ENCODE data around the gene PCCA. TPM values are rescaled to one million over a fixed set of nuclear protein-coding genes. Genes with fewer than 3 reads are reported as not detected.

PCCA gene
- total RNA-seq, 1 donor from 2014 or later: 3.6 TPM

DNA sequence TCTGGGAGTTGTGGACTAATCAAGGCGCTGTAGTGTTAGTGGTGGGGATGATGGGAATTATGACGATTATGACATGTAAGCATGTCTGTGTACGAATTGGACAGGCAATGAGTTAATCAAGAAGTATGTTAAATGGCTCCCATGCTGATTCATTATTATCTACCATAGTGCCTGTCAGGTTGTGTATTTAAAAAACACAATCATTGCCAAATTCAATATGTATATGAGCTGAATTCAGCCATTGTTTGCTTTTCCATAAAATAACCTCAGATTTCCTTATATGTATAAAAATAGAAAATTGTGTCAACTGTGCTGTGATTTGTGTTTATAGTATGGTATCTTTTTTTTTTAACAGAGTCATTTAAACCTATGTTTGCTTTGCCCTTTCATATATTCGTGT, 37.1 kb downstream of the PCCA start:
- peaks cover 0 to 8% of the 10 kb centered on the region in 2 donors for H3K36me3 ChIP-seq
- TF ChIP-seq, protein P1, sequence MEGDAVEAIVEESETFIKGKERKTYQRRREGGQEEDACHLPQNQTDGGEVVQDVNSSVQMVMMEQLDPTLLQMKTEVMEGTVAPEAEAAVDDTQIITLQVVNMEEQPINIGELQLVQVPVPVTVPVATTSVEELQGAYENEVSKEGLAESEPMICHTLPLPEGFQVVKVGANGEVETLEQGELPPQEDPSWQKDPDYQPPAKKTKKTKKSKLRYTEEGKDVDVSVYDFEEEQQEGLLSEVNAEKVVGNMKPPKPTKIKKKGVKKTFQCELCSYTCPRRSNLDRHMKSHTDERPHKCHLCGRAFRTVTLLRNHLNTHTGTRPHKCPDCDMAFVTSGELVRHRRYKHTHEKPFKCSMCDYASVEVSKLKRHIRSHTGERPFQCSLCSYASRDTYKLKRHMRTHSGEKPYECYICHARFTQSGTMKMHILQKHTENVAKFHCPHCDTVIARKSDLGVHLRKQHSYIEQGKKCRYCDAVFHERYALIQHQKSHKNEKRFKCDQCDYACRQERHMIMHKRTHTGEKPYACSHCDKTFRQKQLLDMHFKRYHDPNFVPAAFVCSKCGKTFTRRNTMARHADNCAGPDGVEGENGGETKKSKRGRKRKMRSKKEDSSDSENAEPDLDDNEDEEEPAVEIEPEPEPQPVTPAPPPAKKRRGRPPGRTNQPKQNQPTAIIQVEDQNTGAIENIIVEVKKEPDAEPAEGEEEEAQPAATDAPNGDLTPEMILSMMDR (IDR thresholded peaks at IDR 0.05): no peak
- H3K27ac ChIP-seq: no peak overlapping the region
- H3K27me3 ChIP-seq: no peaks in the 10 kb centered on the region
- peaks cover 0 to 10% of the 10 kb centered on the region in 2 donors for H3K9me3 ChIP-seq
- no peak for DNase-seq (ENCODE audit: low spot score in 2 of 2)
- H3K4me1 ChIP-seq: no peaks in the 10 kb centered on the region
- intact Hi-C loops (cut with DNase I): no loop called here
- no peak overlapping the region for H3K4me3 ChIP-seq

DNA sequence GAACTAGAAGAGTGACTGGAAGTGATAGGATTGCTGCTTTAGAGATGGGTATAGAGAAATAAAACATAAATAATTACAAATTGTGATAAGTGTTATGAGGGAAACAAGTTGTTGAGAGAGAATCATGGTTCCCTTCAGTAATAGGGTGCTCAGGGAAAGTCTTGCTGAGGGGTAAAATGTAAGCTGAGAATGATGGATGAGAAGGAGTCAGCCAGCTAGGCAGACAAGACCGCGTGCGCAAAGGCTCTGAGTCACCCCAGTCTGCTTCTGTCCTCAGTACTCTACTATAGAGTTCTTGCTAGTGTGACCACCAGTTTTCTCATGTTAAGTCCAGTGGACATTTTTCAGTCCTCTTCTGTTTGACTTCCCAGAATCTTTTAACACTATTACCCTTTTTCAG, 39.5 kb downstream of the PCCA start:
- H3K36me3 ChIP-seq: no peaks in the 10 kb centered on the region
- H3K27ac ChIP-seq: no peak overlapping the region
- H3K9me3 ChIP-seq: no peaks in the 10 kb centered on the region
- H3K4me3 ChIP-seq: no peak overlapping the region
- TF ChIP-seq, protein P1 (IDR thresholded peaks at IDR 0.05): no peak
- intact Hi-C loops (cut with DNase I): no loop called here
- no peaks in the 10 kb centered on the region for H3K4me1 ChIP-seq
- no peaks in the 10 kb centered on the region for H3K27me3 ChIP-seq
- DNase-seq (ENCODE audit: low spot score in 2 of 2): no peak

DNA sequence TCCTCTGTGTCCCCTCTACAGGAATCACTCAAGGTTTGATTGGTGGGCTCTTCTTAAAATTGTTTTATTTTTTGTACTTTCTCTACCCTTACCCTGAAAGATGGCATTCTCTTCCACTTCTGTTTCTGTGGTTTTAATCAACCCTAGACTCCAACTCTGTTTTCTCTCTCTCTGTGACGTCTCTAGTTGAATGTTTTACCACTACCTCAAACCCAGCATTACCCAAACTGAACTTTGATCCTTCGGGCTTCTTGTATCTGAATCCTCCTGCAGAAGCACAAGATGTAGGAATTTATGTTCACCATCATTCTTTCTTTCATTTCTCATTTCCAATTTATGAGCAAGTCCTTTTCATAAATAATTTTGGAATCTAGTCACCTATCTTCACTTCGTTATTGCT, 39.9 kb downstream of the PCCA start:
- H3K27ac ChIP-seq: no peak overlapping the region
- H3K9me3 ChIP-seq: no peaks in the 10 kb centered on the region
- H3K36me3 ChIP-seq: no peaks in the 10 kb centered on the region
- no peak overlapping the region for H3K4me3 ChIP-seq
- H3K27me3 ChIP-seq: no peaks in the 10 kb centered on the region
- TF ChIP-seq, protein P1 (IDR thresholded peaks at IDR 0.05): no peak
- H3K4me1 ChIP-seq: no peaks in the 10 kb centered on the region
- DNase-seq (ENCODE audit: low spot score in 2 of 2): no peak
- intact Hi-C loops (cut with DNase I): no loop called here

DNA sequence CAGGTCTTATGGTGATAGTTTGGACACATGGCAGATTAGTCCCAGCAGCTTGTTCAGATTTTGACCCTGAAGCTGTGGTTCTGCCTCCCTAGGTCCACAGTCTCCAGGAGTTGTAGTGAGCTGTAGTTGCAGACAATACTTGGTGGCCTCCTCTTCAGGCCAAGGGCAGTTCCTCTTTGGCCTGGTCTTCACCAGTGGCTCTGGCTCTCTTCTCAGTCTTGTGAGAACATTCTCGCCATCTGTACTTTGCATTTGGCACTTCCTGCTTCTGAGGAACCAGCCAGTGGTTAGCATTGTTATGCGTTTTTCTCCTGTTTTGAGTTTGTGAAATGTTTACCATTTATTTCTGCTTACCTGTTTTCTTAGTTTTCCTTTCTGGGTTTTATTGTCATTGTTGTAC, 40.7 kb downstream of the PCCA start:
- Histone ChIP-seq H3K27me3 (no peaks in the 10 kb centered on the region), H3K27ac (no peak overlapping the region), H3K36me3 (no peaks in the 10 kb centered on the region), H3K9me3 (no peaks in the 10 kb centered on the region), H3K4me3 (no peak overlapping the region), H3K4me1 (no peaks in the 10 kb centered on the region)
- TF ChIP-seq, protein P1 (IDR thresholded peaks at IDR 0.05): no peak
- intact Hi-C loops (cut with DNase I): no loop called here
- no peak for DNase-seq (ENCODE audit: low spot score in 2 of 2)

DNA sequence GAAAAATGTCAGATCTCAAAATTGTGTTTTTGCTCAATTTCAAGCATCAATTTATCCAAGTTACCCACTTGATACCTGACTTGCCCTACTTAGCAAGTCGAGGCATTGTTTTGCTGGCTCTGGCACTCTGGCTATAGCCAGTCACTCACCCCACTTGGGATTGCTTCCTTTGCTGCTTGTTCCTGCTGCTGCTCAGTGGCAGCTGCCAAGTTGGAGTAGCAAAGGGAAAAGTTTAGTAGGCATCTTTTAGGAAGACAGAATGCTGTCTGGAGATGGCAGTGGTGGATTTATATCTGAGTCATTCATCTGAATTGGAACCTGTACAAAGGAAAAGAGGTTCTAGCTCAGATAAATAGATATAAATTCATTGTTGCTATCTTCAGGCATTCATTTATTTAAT, 41.2 kb downstream of the PCCA start:
- no peak overlapping the region for H3K27ac ChIP-seq
- H3K4me3 ChIP-seq: no peak overlapping the region
- no peaks in the 10 kb centered on the region for H3K36me3 ChIP-seq
- no peaks in the 10 kb centered on the region for H3K4me1 ChIP-seq
- no peak for DNase-seq (ENCODE audit: low spot score in 2 of 2)
- intact Hi-C loops (cut with DNase I): no loop called here
- TF ChIP-seq, protein P1 (IDR thresholded peaks at IDR 0.05): no peak
- no peaks in the 10 kb centered on the region for H3K9me3 ChIP-seq
- H3K27me3 ChIP-seq: no peaks in the 10 kb centered on the region

DNA sequence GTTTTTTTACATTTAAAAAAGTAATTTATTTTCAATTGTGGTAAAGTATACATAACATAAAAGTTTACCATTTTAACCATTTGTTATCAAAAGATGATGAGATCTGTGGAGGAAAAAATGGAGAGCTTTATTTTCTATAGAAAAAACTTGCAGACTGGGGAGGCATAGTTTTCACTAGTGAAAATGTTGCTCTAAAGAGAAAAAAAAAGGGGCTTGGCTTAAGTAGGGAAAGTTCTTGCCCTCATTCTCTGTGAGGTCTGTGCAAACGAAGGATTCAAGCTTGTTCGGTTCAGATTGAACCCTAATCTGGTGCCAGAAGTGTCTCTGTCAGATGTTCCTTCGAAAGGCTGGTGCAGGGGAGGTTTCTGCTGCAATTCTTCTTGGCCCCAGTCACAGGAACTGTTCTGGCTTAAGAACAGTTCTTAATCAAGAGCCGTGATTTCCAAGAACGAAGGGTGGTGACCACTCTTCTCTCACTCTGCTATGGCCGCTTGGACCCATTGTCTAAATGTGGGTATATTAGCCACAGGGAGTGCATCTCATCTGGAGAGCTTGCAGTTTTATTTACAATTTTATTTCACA, 42.1 kb downstream of the PCCA start:
- Histone ChIP-seq H3K27me3 (no peaks in the 10 kb centered on the region), H3K27ac (no peak overlapping the region), H3K4me3 (no peak overlapping the region), H3K9me3 (no peaks in the 10 kb centered on the region), H3K4me1 (no peaks in the 10 kb centered on the region), H3K36me3 (no peaks in the 10 kb centered on the region)
- intact Hi-C loops (cut with DNase I): no loop called here
- DNase-seq (ENCODE audit: low spot score in 2 of 2): no peak
- TF ChIP-seq, protein P1 (IDR thresholded peaks at IDR 0.05): no peak
